Transverse colon (tissue), 4 donors: ENCODE results near the gene TENM4.

Experiments used
- CTCF ChIP-seq, 5 experiments: fragments of 200-600 bp in 3 of 5; fragments of 450-650 bp in 2 of 5; sonication (generic) in 3 of 5; IDR thresholded peaks; 1 replicate in 2 of 5; 2 replicates in 3 of 5; pipeline ENCODE4 v1.5.1; 2016 to 2017; ENCODE audit warnings: antibody characterized with exemption in 5 of 5, inconsistent platforms in 3 of 5, mild to moderate bottlenecking in 2 of 5, moderate library complexity in 1 of 5
- POLR2A ChIP-seq: fragments of 450-650 bp; IDR thresholded peaks from one replicate; pipeline ENCODE4 v1.6.1; 2016; ENCODE audit warnings: antibody characterized with exemption, mild to moderate bottlenecking, moderate library complexity
- POLR2AphosphoS5 ChIP-seq, 3 donors: sonication (generic); formaldehyde crosslinking; IDR thresholded peaks; one replicate each; pipeline ENCODE4 v1.6.1; 2016; ENCODE audit warnings: antibody characterized with exemption in 3 of 3

- TF ChIP-seq POLR2AphosphoS5 (IDR thresholded peaks at IDR 0.05) (no peak), CTCF (IDR thresholded peaks at IDR 0.05) (no peak), POLR2A (no peak)
Measured at GRCh38 chr11:78981153-78981552, 459.7 kb downstream of the TENM4 start.
